HCEC 1CT (cell line): Measurements from ENCODE around the gene VPREB3.

ENCODE experiments used
- DNase-seq: peaks from one replicate; pipeline ENCODE4 v3.0.0-alpha.2; 2017

Gene VPREB3

GRCh38 chr22:23754220-23754919 is at the start of gene VPREB3:
Gene VPREB3 (minus strand): TSS chr22:23754425. CDS start chr22:23754363, 62 bp downstream.
- no peak for DNase-seq

GRCh38 chr22:23803001-23803819 is 49.0 kb upstream of the VPREB3 start:
- no peak for DNase-seq

- no peak for DNase-seq
Observed at GRCh38 chr22:23801886-23802377, 47.7 kb upstream of the VPREB3 start.

GRCh38 chr22:23801238-23801821 is 47.1 kb upstream of the VPREB3 start:
- DNase-seq = no peak

GRCh38 chr22:23800297-23801237 is 46.3 kb upstream of the VPREB3 start:
- DNase-seq = no peak

GRCh38 chr22:23796461-23796860 is 42.2 kb upstream of the VPREB3 start:
- no peak for DNase-seq

- no peak for DNase-seq
Observed at GRCh38 chr22:23793326-23793725, 39.1 kb upstream of the VPREB3 start.

- no peak for DNase-seq
Observed at GRCh38 chr22:23791738-23792645, 37.8 kb upstream of the VPREB3 start.

- DNase-seq = peak; percentile 24
Observed at GRCh38 chr22:23790819-23791737, 36.9 kb upstream of the VPREB3 start.

- DNase-seq = no peak
Observed at GRCh38 chr22:23789638-23790037, 35.4 kb upstream of the VPREB3 start.

GRCh38 chr22:23789121-23789520 is 34.9 kb upstream of the VPREB3 start:
- DNase-seq = no peak

GRCh38 chr22:23787910-23788309 is 33.7 kb upstream of the VPREB3 start:
- DNase-seq = no peak

- no peak for DNase-seq
Observed at GRCh38 chr22:23787600-23787896, 33.3 kb upstream of the VPREB3 start.

GRCh38 chr22:23786752-23787599 is 32.8 kb upstream of the VPREB3 start, which contains the start of gene SMARCB1:
Gene SMARCB1 (plus strand): TSS chr22:23786966. CDS start chr22:23787170, 204 bp downstream.
- peak; percentile 90 for DNase-seq

- no peak for DNase-seq
Observed at GRCh38 chr22:23786261-23786710, 32.1 kb upstream of the VPREB3 start.

- no peak for DNase-seq
Observed at GRCh38 chr22:23784215-23784732, 30.0 kb upstream of the VPREB3 start.

GRCh38 chr22:23783265-23784150 is 29.3 kb upstream of the VPREB3 start:
- no peak for DNase-seq

- no peak for DNase-seq
Observed at GRCh38 chr22:23782703-23783102, 28.5 kb upstream of the VPREB3 start.
